ENCODE results near the gene RARA. TPM values are rescaled to one million over a fixed set of nuclear protein-coding genes. Genes with fewer than 3 reads are reported as not detected.
A peak's percentile ranks its signal among the peaks of the same experiment; 100 is the strongest.

The RARA gene
- 8.7 and 9.2 TPM in 2 replicates for total RNA-seq

DNA sequence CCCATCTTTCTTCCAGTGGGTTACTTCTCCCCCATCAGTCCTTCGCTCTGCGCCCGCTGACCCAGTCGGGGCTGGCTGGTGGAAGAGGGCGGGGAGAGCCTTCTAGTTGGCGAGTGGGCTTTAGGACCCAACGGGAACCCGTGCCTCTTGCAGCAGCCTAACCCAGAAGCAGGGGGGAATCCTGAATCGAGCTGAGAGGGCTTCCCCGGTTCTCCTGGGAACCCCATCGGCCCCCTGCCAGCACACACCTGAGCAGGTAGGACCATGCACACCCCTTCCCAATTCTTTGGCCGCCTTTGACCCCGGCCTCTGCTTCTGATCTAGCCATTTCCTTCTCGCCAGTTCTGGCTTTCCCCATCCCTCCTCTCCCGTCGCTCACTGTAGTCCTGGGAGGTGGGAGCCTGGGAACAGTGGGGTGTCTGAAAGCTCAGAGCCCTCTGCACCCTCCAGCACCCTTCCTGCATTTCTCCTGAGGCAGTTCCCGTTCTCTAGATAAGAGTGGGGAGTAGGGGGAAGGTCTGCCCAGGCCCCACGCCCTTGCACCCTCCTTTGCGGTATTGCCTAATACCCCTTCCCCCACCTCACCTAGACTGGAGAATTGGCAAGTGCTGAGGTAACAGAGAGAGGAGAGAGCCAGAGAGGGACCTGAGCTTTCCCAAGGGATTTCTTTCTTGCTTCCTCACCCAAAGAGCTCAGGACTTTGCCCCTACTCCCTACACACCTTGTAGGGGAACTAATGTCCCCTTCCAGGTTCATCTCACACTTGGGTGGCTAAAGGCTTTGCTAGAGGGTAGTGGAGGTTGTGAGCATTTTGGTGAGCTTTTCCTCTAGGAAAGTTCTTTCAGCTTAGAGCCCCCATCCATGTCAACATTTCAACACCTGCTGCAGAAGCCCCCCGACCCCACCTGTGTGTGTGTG, at the start of gene RARA:
Gene RARA, plus strand, starts transcription at position 150 of the 918 bp plus-strand sequence. CDS start 22,039 bp downstream, outside the sequence.
- no peak for DNase-seq (ENCODE audit: low read depth, low spot score)

GRCh38 chr17:40259505-40259904, 49.5 kb upstream of the RARA start:
- DNase-seq (ENCODE audit: low read depth, low spot score): no peak

DNA sequence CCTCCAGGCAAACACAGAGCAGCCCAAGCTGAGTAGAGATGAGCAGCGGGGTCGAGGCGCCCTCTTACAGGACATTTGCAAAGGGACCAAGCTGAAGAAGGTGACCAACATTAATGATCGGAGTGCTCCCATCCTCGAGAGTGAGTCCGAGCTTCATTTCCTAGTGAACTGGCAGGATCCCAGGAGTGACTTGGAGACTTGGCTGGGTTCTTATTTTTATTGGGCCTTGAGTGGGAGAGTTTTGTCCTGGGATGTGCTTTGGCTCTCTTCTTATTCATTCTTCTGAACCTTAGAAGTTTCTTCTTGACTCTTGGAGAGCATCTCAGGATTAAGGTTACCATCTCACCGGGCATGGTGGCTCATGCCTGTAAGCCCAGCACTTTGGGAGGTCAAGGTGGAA, 48.5 kb upstream of the RARA start:
- no peak for DNase-seq (ENCODE audit: low read depth, low spot score)

DNA sequence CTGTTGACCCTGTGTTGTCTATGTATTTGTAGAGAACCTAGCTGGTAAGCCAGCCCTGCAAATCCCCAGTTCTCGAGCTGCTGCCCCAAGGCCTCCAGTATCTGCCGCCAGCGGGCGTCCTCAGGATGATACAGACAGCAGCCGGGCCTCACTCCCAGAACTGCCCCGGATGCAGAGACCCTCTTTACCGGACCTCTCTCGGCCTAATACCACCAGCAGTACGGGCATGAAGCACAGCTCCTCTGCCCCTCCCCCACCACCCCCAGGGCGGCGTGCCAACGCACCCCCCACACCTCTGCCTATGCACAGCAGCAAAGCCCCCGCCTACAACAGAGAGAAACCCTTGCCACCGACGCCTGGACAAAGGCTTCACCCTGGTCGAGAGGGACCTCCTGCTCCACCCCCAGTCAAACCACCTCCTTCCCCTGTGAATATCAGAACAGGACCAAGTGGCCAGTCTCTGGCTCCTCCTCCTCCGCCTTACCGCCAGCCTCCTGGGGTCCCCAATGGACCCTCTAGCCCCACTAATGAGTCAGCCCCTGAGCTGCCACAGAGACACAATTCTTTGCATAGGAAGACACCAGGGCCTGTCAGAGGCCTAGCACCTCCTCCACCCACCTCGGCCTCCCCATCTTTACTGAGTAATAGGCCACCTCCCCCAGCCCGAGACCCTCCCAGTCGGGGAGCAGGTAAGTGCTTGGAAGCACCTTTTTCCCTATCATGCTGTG, 44.4 kb upstream of the RARA start:
- DNase-seq (ENCODE audit: low read depth, low spot score): no peak

GRCh38 chr17:40265337-40265736, 43.6 kb upstream of the RARA start:
- DNase-seq (ENCODE audit: low read depth, low spot score): no peak

DNA sequence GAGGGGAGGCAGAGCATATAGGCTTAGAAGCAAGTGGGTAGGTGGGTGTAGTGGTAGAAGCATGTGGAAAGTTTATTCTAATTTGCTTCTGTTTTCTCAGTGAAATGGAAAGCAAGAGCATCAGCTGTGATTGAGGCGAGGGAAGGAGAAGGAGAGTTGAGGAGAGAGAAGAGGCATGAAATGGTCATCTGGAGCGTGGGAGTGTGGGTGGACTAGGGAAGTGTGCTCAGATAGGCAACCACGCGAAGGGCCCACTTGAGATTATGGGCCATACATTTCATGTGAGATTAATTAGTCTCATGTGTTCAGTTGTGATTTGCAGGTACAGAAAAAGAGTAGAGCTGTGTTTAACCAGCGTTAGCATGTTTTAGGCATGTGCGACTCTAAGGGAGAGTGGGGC, 42.1 kb upstream of the RARA start:
- no peak for DNase-seq (ENCODE audit: low read depth, low spot score)

- DNase-seq (ENCODE audit: low read depth, low spot score): no peak
Observed at GRCh38 chr17:40268141-40268712, 40.8 kb upstream of the RARA start.

GRCh38 chr17:40278414-40278813, 30.6 kb upstream of the RARA start:
- DNase-seq (ENCODE audit: low read depth, low spot score): no peak

GRCh38 chr17:40279402-40279801, 29.6 kb upstream of the RARA start:
- no peak for DNase-seq (ENCODE audit: low read depth, low spot score)

- no peak for DNase-seq (ENCODE audit: low read depth, low spot score)
Observed at GRCh38 chr17:40281663-40282062, 27.3 kb upstream of the RARA start.

DNA sequence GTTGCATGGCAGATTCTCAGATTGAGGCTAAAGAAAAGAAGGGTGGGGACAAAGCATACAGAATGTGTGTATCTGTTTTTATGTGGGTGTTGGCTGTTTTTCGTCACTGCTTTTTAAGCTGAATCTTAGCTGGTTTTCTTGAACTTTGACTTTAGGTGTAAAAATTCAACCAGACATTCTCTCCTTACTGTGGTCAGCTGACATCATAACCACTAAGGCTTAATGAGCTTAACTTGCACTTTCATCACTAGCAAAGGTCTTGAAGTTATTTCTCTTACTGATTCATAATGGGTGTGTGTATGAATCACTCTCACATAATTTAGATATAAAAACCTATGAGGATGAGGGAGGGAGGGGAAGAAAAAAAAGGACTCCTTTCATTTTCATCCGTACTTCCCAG, 25.3 kb upstream of the RARA start:
- DNase-seq (ENCODE audit: low read depth, low spot score): no peak

DNA sequence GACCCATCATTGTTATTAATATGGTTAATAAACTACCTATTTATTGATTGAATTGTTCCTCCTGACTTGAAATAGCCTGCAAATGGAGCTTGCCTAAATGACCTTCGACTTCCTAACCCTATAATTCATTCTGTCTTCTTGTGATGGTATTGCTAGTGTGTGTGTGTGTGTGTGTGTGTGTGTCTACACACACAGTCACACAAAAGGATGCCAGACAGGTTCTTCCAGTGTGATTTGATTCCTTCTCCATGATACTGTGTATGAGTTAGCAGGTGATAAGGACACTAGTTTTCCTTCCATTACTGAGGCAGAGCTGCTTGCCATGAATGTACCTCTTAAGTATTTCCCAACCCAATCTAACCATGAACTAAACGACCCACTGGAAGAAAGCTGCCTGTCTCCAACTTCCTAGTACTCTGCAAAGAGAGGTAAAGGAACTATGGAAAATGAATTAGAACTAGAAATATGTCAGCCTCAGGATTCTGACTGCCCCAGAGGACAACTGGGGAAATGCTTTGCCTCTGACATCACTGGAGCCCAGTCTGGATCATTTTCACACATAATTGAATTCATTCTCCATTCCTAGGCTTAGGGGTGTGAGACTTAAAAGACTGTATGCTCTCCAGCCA, 24.8 kb upstream of the RARA start:
- DNase-seq (ENCODE audit: low read depth, low spot score): peak; percentile 22

GRCh38 chr17:40286473-40286872, 22.5 kb upstream of the RARA start:
- DNase-seq (ENCODE audit: low read depth, low spot score): no peak

GRCh38 chr17:40287159-40287493, 21.9 kb upstream of the RARA start:
- DNase-seq (ENCODE audit: low read depth, low spot score): no peak

DNA sequence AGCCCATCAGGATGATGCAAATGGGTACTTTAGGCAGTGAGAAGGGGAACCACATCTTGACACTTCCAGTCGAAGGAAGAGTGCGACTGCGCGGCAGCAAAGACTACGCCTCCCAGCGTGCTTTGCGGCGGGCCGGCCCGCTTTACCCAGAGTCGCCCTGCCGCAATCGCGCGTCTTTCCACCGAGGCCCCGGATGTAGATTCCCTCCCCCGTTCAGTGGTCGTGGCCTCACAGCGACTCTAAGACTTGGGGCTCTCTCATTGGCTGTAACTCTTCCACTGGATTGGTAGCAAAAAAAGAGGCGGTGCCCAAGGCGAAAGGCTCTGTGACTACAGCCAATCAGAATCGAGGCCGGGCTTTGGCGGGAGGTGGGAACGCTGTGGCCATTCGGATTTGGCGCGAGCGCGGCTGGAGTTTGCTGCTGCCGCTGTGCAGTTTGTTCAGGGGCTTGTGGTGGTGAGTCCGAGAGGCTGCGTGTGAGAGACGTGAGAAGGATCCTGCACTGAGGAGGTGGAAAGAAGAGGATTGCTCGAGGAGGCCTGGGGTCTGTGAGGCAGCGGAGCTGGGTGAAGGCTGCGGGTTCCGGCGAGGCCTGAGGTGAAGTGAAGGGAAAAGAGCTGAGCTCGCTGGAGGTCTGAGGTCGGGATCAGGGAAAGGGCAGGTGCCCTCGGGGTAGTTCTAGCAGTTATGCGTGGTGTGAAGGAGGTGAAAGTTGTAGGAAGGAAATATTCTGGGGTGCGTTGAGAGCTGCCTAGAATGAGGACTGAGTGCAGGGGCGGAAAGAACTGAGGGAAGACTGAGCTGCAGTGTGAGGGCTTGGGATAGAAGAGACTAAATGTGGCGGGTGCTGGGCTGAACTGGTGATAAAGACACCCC, 21.2 kb upstream of the RARA start, which contains the start of gene CDC6:
Gene CDC6, plus strand, starts transcription at position 386 of the 876 bp plus-strand sequence. CDS start 1,542 bp downstream, outside the sequence.
- peak; percentile 93 for DNase-seq (ENCODE audit: low read depth, low spot score)

GRCh38 chr17:40290629-40291280, 18.2 kb upstream of the RARA start:
- DNase-seq (ENCODE audit: low read depth, low spot score): peak; percentile 53

DNA sequence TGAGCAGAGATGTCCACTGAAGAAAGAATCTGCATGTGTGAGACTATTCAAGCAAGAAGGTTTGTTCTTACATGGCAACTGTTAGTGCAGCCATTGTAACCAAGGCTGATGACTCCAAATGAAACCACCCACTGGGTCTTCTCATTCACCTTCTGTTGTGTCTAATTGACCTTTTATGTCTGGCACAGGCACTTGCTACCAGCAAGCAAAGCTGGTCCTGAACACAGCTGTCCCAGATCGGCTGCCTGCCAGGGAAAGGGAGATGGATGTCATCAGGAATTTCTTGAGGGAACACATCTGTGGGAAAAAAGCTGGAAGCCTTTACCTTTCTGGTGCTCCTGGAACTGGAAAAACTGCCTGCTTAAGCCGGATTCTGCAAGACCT, 17.7 kb upstream of the RARA start:
- DNase-seq (ENCODE audit: low read depth, low spot score): no peak

DNA sequence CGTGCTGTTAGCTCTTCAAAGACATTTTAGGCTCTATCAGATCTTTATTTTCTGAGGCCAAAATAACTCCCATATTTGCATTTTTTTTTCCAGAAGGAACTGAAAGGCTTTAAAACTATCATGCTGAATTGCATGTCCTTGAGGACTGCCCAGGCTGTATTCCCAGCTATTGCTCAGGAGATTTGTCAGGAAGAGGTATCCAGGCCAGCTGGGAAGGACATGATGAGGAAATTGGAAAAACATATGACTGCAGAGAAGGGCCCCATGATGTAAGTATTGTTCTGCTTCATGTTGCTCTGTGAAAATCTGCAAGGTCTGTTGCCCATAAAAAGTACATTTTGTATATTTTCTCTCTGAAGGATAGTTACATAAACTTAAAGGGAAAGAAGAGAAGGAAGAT, 15.6 kb upstream of the RARA start:
- DNase-seq (ENCODE audit: low read depth, low spot score): no peak

DNA sequence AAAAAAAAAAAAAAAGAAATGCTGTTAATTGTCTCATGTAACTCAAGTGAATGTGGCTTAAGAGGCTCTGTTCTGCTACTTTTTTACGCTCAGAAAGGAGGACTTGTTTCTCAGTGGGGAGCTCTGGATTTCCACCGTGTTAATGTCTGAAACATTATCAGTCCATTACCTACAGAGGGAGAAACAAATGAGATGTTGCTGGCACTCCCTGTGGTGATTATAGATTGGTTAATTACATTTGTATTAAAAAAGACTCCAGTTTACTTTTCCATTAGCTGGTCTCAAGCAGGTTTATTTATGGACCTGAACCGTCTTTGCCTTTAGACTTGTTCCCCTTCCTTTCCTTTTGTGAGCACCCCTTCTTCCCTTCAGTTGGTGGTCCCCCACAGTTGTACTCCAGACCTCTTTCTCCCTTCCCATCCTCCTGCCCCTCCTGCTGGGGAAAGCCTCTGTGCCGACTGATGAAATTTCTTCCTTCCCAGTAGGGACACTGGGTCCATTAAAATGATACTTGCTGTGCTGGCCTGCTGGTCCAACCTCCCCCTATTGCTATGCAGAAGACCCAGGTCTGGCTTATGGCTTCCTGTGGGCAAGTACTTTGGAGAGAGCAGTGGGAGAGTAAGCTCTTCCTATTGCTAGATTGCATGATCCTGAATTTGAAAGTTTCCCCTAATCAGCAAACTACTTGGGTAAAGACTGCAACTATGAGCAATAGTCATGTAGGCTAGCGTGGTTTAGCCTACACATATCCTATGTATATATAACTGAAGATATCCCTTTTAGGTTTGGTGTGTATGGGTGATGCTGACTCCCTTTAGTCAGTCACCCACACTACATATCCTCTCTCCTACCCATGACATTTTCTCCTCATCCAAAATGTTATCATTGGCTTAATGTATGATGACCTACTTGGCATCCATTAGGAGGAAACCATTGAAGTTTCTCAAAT, 13.2 kb upstream of the RARA start:
- no peak for DNase-seq (ENCODE audit: low read depth, low spot score)

Measured in pulmonary artery endothelial cell (primary cell).